ENCODE results near the gene HS3ST5.

The HS3ST5 gene

GRCh38 chr6:114009192-114009591 is 333.6 kb downstream of the HS3ST5 start:
- in situ Hi-C loops (cut with MboI; ENCODE audit: low sequenced_read_pairs) = no loop called here

DNA sequence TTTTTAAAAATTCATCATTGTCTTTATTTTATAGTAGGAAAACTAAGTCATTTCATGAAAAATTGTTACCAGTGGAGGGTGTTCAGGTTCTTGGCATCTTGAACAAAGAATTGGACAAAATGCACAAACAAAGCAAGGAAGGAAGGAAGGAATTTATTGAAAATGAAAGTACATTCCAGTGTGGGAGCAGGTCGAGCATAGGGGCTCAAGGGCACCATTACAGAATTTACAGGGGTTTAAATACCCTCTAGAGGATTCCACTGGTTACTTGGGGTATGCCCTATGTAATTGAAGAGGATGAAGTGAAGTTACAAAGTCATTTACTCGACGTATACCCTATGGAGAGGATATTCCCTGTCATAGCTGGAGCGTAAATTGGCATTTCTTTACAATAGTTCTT is 334.5 kb downstream of the HS3ST5 start:
- in situ Hi-C loops (cut with MboI; ENCODE audit: low sequenced_read_pairs) = no loop called here

DNA sequence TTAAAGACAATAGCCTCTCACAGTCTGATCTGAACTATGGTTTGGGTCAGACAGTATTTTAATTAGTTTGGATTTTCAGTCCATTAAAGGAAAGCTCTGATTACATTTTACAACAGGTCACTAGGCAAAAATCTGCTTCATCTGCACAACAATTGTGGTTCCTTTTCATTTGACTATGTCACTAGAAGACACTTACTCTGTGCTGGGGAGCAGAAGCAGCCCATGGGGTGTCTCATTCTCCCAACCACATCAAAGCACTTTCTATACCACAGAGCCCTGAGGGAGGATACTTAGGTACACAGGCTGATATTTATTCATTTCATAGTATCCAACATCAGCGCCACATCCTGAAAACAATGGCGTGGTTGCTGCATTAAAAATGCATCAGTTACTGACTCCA is 335.3 kb downstream of the HS3ST5 start:
- in situ Hi-C loops (cut with MboI; ENCODE audit: low sequenced_read_pairs) = no loop called here

All from HL-60/S4 (cell line).